ENCODE data around the gene STRN4. TPM values are rescaled to one million over a fixed set of nuclear protein-coding genes. Genes with fewer than 3 reads are reported as not detected.

Gene STRN4
- total RNA-seq, 1 experiment from 2014 or later, result 143 TPM

- Histone ChIP-seq H4K20me1 (ENCODE audit: control insufficient read depth, insufficient read depth, insufficient read length) (peaks cover 4% of the 10 kb centered on the region), H3K23me2 (ENCODE audit: insufficient read length, low read depth, low read length, poor library complexity, severe bottlenecking) (no peaks in the 10 kb centered on the region), H4K5ac (ENCODE audit: insufficient read length, low read depth, low read length) (no peak overlapping the region), H3K4me1 (ENCODE audit: insufficient read depth, low read length) (no peaks in the 10 kb centered on the region), H2BK12ac (ENCODE audit: insufficient read length, low read depth, low read length) (no peak overlapping the region), H4K8ac (replicated peaks; ENCODE audit: insufficient read length, low read depth, low read length) (no peak overlapping the region), H3K79me1 (ENCODE audit: insufficient read depth, low read depth, low read length, poor library complexity, severe bottlenecking) (no peaks in the 10 kb centered on the region), H2AFZ (ENCODE audit: low read length) (no peak overlapping the region), H3K9me3 (ENCODE audit: control insufficient read depth, low read depth, low read length) (no peaks in the 10 kb centered on the region), H3K79me2 (ENCODE audit: insufficient read depth, low read length) (no peaks in the 10 kb centered on the region; the same call in 1 of the 2 replicates), H3K4ac (ENCODE audit: low read depth, low read length) (no peak overlapping the region), H3K56ac (ENCODE audit: insufficient read length, low read depth, low read length) (no peak overlapping the region), H3K18ac (ENCODE audit: insufficient read length, low read depth, low read length) (no peak overlapping the region), H3T11ph (ENCODE audit: low read length) (no peak overlapping the region), H3K9ac (ENCODE audit: extremely low read depth, insufficient read length, low read length) (no peak overlapping the region), H3K23ac (ENCODE audit: insufficient read length, low read depth, low read length) (no peak overlapping the region), H2AK5ac (ENCODE audit: insufficient read length, low read length) (no peak overlapping the region), H4K91ac (ENCODE audit: insufficient read length, low read depth, low read length) (no peak overlapping the region), H3K27ac (ENCODE audit: insufficient read length, low read depth, low read length) (no peak overlapping the region), H2BK5ac (ENCODE audit: insufficient read length, low read length) (no peak overlapping the region), H2BK20ac (ENCODE audit: low read depth, low read length, poor library complexity, severe bottlenecking) (no peak overlapping the region), H3K4me2 (ENCODE audit: insufficient read depth, insufficient read length, low read length) (no peak overlapping the region), H3K27me3 (ENCODE audit: insufficient read depth, low read length) (no peaks in the 10 kb centered on the region), H2BK120ac (ENCODE audit: low read depth, low read length, poor library complexity, severe bottlenecking) (no peak overlapping the region), H2BK15ac (ENCODE audit: low read depth, low read length) (no peak overlapping the region), H3K14ac (ENCODE audit: insufficient read depth, low read length) (no peak overlapping the region)
- Mint-ChIP-seq H3K36me3 (ENCODE audit: insufficient read depth in 1 of 3, low read depth in 3 of 3) (peaks cover 52 to 92% (median 90%) of the 10 kb centered on the region in 3 experiments), H3K4me1 (peaks cover 16 to 27% of the 10 kb centered on the region in 2 experiments), H3K9me3 (no peaks in the 10 kb centered on the region), H3K4me3 (no peak overlapping the region), H3K27ac (peak overlapping the region in 2 of 3 experiments; percentile 50 to 85; a peak in 4 of 7 replicates), H3K27me3 (ENCODE audit: low read depth) (no peaks in the 10 kb centered on the region; the same call in 1 of the 2 replicates)
- WGBS (ENCODE audit: extremely low coverage, insufficient read length, low lambda C conversion rate), result no CpG with 5 or more reads among the region's 20 CpGs
- peak; percentile 88 for TF ChIP-seq CTCF (conservative IDR thresholded peaks at IDR 0.05)
- peak; percentile 77 for DNase-seq
Observed at GRCh38 chr19:46728693-46729339, 17.4 kb downstream of the STRN4 start.
